GM19193 (cell line): Measurements from ENCODE around the gene LRRC74B.

ENCODE experiments used
- POLR2A ChIP-seq: IDR thresholded peaks from 4 replicates; pipeline ENCODE4 v1.6.1; 2011; ENCODE audit not compliant: insufficient read depth, insufficient read length; ENCODE audit errors: extremely low read depth

The LRRC74B gene

GRCh38 chr22:21025763-21026755, 19.7 kb upstream of the LRRC74B start:
- TF ChIP-seq POLR2A = no peak

DNA sequence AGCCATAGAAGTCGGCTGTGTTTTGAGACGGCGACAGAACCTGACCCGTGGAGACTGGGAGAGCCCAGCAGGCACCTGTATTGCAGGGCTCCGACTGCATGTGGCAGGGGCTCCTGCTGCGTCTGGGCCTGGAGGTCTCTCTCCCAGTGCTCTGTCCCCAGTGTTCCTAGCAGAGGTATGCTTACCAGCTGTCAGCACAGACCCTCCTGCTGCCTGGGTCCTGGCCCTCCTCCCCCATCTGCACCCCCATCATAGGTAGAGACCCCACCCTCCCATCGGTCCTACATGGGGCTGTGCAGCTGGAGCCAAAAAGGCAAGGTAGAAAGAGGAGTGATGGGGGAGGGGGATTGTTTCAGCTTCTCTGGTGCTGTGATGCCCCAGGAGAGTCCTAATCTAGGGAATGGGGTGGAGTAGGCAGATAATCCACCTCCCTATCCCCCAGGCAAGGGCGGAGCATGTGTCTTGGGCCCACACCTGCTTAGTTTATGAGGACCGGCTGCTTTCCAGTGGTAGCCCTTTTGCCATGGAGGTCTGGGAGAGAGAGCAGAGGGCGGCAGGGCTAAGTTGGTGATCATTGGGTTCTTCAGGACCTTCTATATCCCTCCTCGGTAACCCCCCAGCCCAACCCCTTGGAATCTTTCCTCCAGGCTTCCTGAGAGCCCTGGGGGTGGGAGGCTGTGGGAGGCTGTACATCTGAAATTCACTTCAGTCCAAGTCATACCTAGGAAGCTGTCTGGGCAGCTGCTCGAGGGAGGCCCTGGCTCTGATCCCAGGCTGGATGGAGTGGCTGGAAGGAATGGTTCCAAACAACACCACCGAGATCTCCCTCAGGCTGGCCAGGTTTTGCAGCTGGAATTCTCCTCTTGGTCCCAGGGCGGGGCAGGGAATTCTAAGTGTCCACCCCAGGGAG, 18.7 kb upstream of the LRRC74B start:
- no peak for TF ChIP-seq POLR2A

- TF ChIP-seq POLR2A = no peak
These were observed 17.2 kb upstream of the LRRC74B start for GRCh38 chr22:21028277-21029251.

- no peak for TF ChIP-seq POLR2A
These were observed 16.2 kb upstream of the LRRC74B start for GRCh38 chr22:21029486-21030025.

DNA sequence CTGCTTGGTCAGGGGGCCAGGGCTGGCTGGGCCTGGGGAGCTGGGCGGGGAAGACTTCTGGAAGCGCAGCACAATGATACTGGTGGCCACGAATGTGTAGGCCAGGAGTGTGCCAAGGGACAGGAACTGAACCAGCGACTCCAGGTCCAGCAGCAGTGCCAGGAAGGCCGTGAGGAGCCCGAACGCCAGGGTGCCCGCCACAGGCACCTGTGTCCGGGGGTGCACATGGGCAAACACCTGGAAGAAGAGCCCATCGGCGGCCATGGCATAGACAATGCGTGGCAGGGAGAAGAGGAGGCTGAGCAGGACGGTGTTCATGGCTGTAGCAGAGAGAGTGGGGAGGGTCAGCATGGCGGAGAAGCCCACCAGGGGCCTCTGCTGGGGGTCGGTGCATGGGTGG, 15.7 kb upstream of the LRRC74B start:
- no peak for TF ChIP-seq POLR2A

DNA sequence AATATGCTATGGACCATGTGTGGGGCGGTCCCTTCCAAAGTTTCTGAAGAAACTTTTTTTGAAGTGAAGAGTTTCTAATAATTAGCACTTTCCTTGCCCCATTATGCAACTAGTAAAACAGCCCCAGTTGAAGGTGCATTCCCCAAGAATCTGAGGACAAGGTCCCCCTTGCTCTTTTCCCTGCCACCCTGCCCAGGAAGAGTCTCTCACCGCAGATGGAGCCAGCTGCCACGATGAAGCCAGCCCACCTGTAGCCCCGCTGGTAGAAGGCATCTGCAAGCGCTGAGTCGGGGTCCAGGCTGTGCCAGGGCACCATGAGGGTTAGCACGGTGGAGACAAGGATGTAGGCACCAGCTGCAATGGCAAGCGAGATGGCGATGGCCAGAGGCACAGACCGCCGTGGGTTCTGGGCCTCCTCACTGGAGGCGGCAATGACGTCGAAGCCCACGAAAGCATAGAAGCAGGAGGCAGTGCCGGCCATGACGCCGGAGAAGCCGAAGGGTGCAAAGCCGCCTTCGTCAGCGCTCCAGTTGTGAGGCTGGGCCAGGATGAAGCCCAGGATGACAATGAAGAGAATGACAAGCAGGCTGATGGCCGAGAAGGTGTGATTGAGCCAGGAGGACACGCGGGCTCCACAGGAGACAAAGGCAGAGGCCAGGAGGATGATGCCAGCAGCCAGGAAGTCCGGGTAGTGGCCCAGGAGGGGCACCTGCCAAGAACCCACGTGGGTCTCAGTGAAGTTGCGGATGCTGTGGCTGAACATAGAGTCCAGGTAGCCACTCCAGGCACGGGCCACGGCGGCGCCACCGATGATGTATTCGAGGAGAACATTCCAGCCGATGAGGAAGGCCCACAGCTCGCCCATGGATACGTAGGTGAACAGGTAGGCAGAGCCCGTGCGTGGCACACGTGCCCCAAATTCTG, 14.9 kb upstream of the LRRC74B start:
- TF ChIP-seq POLR2A = no peak

- TF ChIP-seq POLR2A = no peak
These were observed 14.2 kb upstream of the LRRC74B start for GRCh38 chr22:21031545-21032036.

DNA sequence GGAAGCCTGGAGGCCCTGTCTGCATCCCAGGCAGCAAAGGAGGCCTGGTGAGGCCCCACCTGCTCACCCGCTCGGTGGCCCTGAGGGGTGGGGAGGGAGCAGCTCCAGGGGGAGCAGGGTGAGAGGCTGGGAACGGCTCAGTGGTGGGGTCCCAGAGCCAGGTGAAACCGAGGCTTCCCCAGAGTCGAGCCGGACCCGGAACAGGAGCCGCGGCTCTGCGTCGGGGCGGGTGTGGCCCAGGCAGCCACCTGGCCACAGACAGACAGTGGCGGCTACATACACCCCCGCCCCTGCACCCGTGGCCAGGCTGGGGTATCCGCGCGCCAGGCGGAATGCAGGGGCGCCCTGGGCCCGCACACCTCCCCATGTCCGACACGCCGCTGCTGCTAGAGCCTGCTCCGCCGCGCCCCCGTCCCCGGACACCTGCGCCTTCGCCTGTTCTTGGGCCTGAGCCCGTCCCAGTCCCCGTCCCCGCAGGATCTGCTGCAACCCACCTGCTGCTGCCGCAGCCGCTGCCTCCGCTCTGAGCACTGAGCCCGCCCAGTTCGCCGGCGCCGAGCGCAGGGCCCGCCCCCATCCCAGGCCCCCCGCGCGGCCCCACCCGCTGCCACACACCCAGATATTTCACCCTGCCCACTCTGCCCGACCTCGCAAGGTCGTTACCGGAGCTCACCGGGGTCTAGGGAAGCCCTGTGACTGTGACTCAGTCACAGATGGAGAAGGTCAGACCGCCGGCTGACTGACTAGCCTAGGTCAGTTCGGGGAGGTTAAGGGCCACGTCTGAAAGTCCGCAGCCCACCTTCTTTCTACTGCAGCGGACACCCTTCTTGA, 13.5 kb upstream of the LRRC74B start, which contains the start of gene SLC7A4:
TSS of gene SLC7A4 (minus strand) at position 525 of the 831 bp plus-strand sequence. CDS start 749 bp downstream, outside the sequence.
- TF ChIP-seq POLR2A = no peak

GRCh38 chr22:21032868-21033688, 12.7 kb upstream of the LRRC74B start:
- TF ChIP-seq POLR2A = no peak

DNA sequence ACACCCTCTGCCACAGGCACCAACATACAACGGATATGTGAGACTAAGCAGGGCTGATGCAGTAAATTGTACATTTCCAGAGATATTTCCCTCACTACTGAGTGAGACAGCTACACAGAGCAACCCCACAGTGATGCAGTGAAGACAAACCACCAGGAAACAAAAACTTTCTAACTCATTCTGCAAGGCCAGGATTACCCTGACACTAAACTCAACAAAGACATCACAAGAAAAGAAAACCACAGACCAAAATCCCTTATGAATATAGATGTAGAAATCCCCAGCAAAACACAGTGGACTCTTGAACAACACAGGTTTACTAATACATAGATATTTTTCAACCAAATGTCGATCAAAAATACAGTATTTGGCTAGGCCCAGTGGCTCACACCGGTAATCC, 11.9 kb upstream of the LRRC74B start:
- no peak for TF ChIP-seq POLR2A

DNA sequence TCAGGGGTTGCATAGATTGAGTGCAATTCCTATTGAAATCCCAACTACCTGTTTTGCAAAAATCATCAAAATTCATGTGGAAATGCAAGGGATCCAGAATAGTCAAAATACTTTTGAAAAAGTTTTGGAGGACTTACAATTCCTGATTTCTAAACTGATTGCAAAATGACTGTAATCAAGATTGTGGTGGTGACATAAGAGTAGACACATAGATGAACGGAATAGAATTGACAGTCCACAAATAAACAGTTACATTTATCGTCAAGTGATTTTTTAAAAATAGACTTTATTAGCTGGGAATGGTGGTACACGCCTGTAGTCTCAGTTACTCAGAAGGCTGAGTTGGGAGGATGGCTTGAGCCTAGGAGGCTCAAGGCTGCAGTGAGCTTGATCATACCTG, 10.8 kb upstream of the LRRC74B start:
- TF ChIP-seq POLR2A = no peak
